Activated CD8-positive, alpha-beta memory T cell treated with anti-CD3 and anti-CD28 coated beads for 36 hours (primary cell): ENCODE data around the gene TMEM220. TPM values are rescaled to one million over a fixed set of nuclear protein-coding genes. Genes with fewer than 3 reads are reported as not detected.
"Not testable (repeated sequence)": the region's sequence is repeated elsewhere in the genome, so short reads cannot be mapped to it uniquely, and the experiment has no call there.

Experiments used
- CTCF ChIA-PET: fragments of 350-600 bp; sonication (Branson Sonifier 250); formaldehyde crosslinking; loops from one replicate; lab custom pipeline; 2021; ENCODE audit warnings: antibody characterized with exemption; lab: Charles Lee
- POLR2A ChIA-PET: fragments of 350-600 bp; sonication (Branson Sonifier 250); formaldehyde crosslinking; loops from one replicate; lab custom pipeline; 2021; ENCODE audit warnings: antibody characterized with exemption; lab: Charles Lee
- total RNA-seq, 2 experiments: library from RNA; stranded (reverse); gene quantifications; one replicate each; pipeline ENCODE4 v1.2.3, GENCODE V29; 2021

The TMEM220 gene
- total RNA-seq, 2 experiments from 2014 or later = 0.44 to 0.90 TPM

DNA sequence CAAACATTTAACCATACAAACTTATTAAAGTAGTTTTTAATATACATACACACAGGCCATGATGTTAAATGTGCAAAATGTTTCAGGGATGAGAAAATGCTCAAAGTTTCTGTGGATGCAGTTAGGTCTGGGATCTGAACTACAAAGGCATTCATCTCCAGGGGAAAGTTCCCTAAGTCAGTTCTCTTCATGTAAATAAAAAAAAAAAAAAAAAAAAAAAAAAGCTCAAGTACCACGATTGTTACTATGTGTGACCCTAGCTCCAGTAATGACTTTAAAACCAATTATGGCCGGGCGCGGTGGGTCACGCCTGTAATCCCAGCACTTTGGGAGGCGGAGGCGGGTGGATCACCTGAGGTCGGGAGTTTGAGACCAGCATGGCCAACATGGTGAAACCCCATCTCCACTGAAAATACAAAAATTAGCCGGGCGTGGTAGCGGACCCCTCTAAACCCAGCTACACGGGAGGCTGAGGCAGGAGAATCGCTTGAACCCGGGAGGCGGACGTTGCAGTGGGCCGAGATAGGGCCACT lies 33.9 kb downstream of the TMEM220 start:
- POLR2A ChIA-PET = not testable (repeated sequence)

DNA sequence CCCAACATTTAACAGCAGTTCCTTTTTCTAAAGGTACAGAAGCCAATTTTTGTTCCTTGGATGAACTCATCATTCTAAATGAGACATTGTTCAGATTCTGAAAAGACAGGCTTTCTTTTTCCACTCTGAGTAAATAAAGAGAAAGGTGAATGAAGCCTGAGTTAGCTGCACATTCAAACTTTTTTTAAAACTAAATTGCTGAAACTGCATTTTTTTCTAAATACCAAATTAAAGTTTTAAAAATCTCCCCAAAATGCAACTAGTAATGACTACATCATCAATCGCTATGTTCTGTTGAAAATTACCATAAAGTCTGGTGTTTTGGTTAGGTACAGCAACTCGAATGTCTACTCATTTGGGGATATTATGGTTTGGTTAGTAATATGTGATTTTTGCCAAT lies 42.3 kb downstream of the TMEM220 start:
- ChIA-PET CTCF (no interaction called here), POLR2A (no interaction called here)

More for the DNA sequence above, 33.9 kb downstream of the TMEM220 start:
- CTCF ChIA-PET = interaction anchor here (1.6 to 1.7 kb wide), 2 partner anchors 50 to 65 kb away, joined by 4 to 5 read pairs; no protein-coding TSS in a partner anchor

GRCh38 chr17:10683853-10684252 lies 46.0 kb downstream of the TMEM220 start:
- POLR2A ChIA-PET = no interaction called here
- CTCF ChIA-PET = interaction anchor here (0.7 to 1.5 kb wide), 3 partner anchors 10 to 44 kb away, joined by 3 to 5 read pairs (median 3); no protein-coding TSS in a partner anchor

GRCh38 chr17:10681866-10682446 lies 47.9 kb downstream of the TMEM220 start:
- CTCF ChIA-PET = interaction anchor here (0.6 kb wide), 1 partner anchor 32 kb away, joined by 3 read pairs; no protein-coding TSS in a partner anchor
- POLR2A ChIA-PET = no interaction called here

DNA sequence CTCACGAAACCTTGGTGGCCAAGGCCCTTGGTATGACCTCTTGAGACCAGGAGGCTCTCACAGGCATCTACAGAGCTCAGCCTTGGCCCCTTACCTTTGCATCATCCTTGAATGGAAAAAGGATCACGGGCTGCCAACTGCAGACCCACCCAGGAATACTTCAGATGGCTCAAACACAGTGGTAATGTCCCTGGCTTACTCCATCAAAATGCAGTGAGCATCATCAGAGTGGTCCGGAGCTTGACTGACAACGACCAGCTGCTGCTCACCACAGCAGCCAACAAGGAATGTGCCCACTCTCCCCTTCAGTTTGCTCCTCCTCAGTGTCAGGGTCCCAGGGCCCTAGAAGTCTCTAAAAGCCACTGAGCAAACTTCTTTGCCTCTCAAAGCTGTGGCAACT lies 55.1 kb downstream of the TMEM220 start:
- POLR2A ChIA-PET = no interaction called here
- CTCF ChIA-PET = no interaction called here

- ChIA-PET CTCF (interaction anchor here (1.2 kb wide), 1 partner anchor 21 kb away, joined by 3 read pairs; no protein-coding TSS in a partner anchor), POLR2A (no interaction called here)
Measured at GRCh38 chr17:10673312-10673711, 56.5 kb downstream of the TMEM220 start.

- ChIA-PET POLR2A (no interaction called here), CTCF (interaction anchor here (0.6 kb wide), 1 partner anchor 9 kb away, joined by 3 read pairs; no protein-coding TSS in a partner anchor)
Measured at GRCh38 chr17:10668775-10669174, 61.0 kb downstream of the TMEM220 start.

DNA sequence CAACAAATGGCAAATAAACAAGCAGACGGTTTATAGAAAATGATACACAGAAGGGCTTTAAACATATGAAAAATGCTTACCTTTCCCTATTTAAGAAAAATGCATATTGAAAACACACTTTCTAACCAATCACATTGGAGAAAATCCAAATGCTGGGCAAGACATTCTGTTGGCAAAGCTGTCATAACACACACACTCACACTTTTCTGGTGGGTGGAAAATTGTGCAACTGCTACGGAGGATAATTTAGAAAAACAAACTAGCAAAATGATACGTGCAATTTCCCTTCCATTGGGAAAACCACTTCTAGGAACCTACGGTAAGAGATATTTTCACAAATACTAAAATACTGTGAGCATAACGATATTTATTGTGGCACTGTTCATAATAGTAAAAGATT lies 62.9 kb downstream of the TMEM220 start:
- ChIA-PET CTCF (interaction anchor here (0.6 kb wide), 1 partner anchor 181 kb away, joined by 4 read pairs; no protein-coding TSS in a partner anchor), POLR2A (no interaction called here)

DNA sequence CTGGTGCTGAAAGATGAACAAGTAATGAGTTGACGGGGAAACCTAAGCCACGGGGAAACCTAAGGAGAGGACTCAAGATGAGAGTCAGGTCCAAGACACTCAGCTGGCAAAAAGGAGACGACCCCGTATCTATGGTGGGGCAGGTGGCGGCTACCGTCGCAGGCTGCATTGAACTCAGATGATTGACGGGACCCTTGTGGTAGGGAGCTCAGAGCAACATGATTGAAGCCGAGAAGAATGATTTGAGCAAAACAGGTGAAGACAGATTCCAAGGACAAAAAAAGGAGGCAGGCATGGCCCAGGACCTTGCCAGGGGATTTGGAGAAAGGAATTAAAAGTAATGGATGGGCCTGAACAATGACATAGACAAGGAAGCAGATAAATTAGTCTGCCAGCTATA lies 65.3 kb downstream of the TMEM220 start:
- ChIA-PET CTCF (interaction anchor here (0.8 kb wide), 1 partner anchor 181 kb away, joined by 4 read pairs; no protein-coding TSS in a partner anchor), POLR2A (no interaction called here)

Other genes with a start within 250 kb of the TMEM220 start
- gene MYH1, start 211.5 kb downstream of the TMEM220 start, total RNA-seq = not detected
- gene MYH2, start 180.4 kb downstream of the TMEM220 start, total RNA-seq = not detected
- gene MYH3, start 72.7 kb downstream of the TMEM220 start, total RNA-seq = 1 to 10 TPM; 3.4 to 3.5 TPM
- gene SCO1, start 32.5 kb downstream of the TMEM220 start, total RNA-seq = 10 to 100 TPM; 45.4 to 48.5 TPM
- 1 to 10 TPM; 8.6 to 8.8 TPM for gene ADPRM, start 32.4 kb downstream of the TMEM220 start, total RNA-seq
- not detected for gene TMEM238L, start 74.1 kb upstream of the TMEM220 start, total RNA-seq
- gene PIRT, start 108.1 kb upstream of the TMEM220 start, total RNA-seq = not detected